HCT116 (cell line): ENCODE results near the gene BAX.

Experiments used
- CEBPB ChIP-seq: IDR thresholded peaks from 2 replicates; pipeline ENCODE4 v1.6.1; 2012; ENCODE audit warnings: low read depth
- EZH2 ChIP-seq: fragments of 200-600 bp; sonication (generic); IDR thresholded peaks from 2 replicates; pipeline ENCODE4 v1.6.1; 2017; ENCODE audit warnings: antibody characterized with exemption, mixed run types
- JUND ChIP-seq: IDR thresholded peaks from 2 replicates; pipeline ENCODE4 v1.6.1; 2012
- POLR2A ChIP-seq: IDR thresholded peaks from 2 replicates; pipeline ENCODE4 v1.7.0; 2011; ENCODE audit warnings: borderline replicate concordance; ENCODE audit not compliant: insufficient read depth, insufficient read length; ENCODE audit errors: extremely low read depth
- POLR2AphosphoS5 ChIP-seq: IDR thresholded peaks from 2 replicates; pipeline ENCODE4 v1.6.1; 2011; ENCODE audit warnings: mild to moderate bottlenecking, low read depth, low read length, moderate library complexity
- RAD21 ChIP-seq: IDR thresholded peaks from 2 replicates; pipeline ENCODE4 v1.6.1; 2012; ENCODE audit warnings: low read depth, mild to moderate bottlenecking
- SIN3A ChIP-seq: IDR thresholded peaks from 2 replicates; pipeline ENCODE4 v1.6.1; 2012; ENCODE audit warnings: low read depth
- YY1 ChIP-seq: IDR thresholded peaks from 2 replicates; pipeline ENCODE4 v1.6.1; 2011; ENCODE audit warnings: low read length, low read depth, moderate library complexity, mild to moderate bottlenecking; ENCODE audit not compliant: insufficient replicate concordance; ENCODE audit errors: extremely low read depth
- ZFX ChIP-seq: fragments of 450-650 bp; IDR thresholded peaks from 2 replicates; pipeline ENCODE4 v1.6.1; 2017
- ZNF274 ChIP-seq: fragments of 200-500 bp; sonication (Bioruptor generic); IDR thresholded peaks from 2 replicates; pipeline ENCODE4 v1.6.1; 2014; ENCODE audit warnings: mild to moderate bottlenecking, low read depth, low read length, inconsistent platforms
- TF ChIP-seq, protein P1 (sequence below), 3 experiments: fragments of 200-600 bp in 1 of 3; sonication (generic) in 1 of 3; IDR thresholded peaks in 2 of 3; conservative IDR thresholded peaks in 1 of 3; 2 replicates each; pipeline ENCODE4 v1.5.1; 2012 to 2017; ENCODE audit warnings: low read depth in 2 of 3, low read length in 2 of 3, antibody characterized with exemption in 1 of 3, borderline replicate concordance in 1 of 3, control low read depth in 1 of 3, mild to moderate bottlenecking in 1 of 3, mixed read lengths in 1 of 3, mixed run types in 1 of 3, moderate library complexity in 1 of 3; ENCODE audit not compliant: insufficient read depth in 1 of 3

GRCh38 chr19:48925240-48925843 lies 29.3 kb upstream of the BAX start:
- TF ChIP-seq, protein P1, sequence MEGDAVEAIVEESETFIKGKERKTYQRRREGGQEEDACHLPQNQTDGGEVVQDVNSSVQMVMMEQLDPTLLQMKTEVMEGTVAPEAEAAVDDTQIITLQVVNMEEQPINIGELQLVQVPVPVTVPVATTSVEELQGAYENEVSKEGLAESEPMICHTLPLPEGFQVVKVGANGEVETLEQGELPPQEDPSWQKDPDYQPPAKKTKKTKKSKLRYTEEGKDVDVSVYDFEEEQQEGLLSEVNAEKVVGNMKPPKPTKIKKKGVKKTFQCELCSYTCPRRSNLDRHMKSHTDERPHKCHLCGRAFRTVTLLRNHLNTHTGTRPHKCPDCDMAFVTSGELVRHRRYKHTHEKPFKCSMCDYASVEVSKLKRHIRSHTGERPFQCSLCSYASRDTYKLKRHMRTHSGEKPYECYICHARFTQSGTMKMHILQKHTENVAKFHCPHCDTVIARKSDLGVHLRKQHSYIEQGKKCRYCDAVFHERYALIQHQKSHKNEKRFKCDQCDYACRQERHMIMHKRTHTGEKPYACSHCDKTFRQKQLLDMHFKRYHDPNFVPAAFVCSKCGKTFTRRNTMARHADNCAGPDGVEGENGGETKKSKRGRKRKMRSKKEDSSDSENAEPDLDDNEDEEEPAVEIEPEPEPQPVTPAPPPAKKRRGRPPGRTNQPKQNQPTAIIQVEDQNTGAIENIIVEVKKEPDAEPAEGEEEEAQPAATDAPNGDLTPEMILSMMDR (IDR thresholded peaks at IDR 0.05 in 2 of 3, conservative IDR thresholded peaks at IDR 0.05 in 1 of 3; ENCODE audit: borderline replicate concordance in 1 of 3, insufficient read depth in 1 of 3, low read depth in 2 of 3, low read length in 2 of 3), result no peak
- TF ChIP-seq EZH2, result no peak
- no peak for TF ChIP-seq POLR2AphosphoS5
- TF ChIP-seq YY1, result no peak
- no peak for TF ChIP-seq POLR2A
- no peak for TF ChIP-seq ZNF274
- TF ChIP-seq JUND, result no peak; the same call in 1 of the 2 replicates
- TF ChIP-seq CEBPB, result no peak
- no peak for TF ChIP-seq RAD21
- no peak for TF ChIP-seq SIN3A
- no peak for TF ChIP-seq ZFX
